ENCODE results near the gene SLC18B1. TPM values are rescaled to one million over a fixed set of nuclear protein-coding genes. Genes with fewer than 3 reads are reported as not detected.
A peak's percentile ranks its signal among the peaks of the same experiment; 100 is the strongest.

The SLC18B1 gene
- total RNA-seq, 1 donor = 6.9 TPM

DNA sequence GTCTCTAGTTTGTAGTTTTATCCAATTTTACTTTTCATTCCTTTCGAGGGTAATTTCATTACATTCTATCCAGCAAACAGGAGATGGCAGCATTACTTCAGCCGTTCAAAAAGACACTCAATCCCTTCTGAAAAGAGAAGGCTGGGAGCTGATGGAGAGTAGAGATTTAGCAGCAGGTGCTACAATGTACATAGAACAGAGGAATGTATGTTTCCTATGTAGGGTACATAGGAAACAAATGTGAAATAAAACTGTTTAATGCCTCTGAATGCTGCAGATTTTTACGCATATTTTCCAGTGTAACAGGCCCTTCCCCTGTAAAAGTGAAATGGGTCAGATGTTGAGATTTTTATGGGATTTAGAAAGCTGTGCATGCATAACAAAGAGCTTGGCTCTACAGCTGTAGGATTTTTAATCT lies 31.9 kb upstream of the SLC18B1 start:
- Histone ChIP-seq H3K27ac (ENCODE audit: low read depth, low read length) (no peak overlapping the region), H3K36me3 (ENCODE audit: insufficient read depth, low read length) (no peaks in the 10 kb centered on the region), H2AFZ (ENCODE audit: low read length) (no peak overlapping the region), H3K27me3 (ENCODE audit: insufficient read depth, low read length) (no peaks in the 10 kb centered on the region), H3K4me1 (ENCODE audit: insufficient read depth, low read length) (no peaks in the 10 kb centered on the region), H3K4me3 (ENCODE audit: insufficient read depth, low read length) (no peak overlapping the region), H3K79me2 (ENCODE audit: insufficient read depth, low read length) (no peaks in the 10 kb centered on the region), H3K9me3 (ENCODE audit: low read depth, low read length) (no peaks in the 10 kb centered on the region), H3K4me2 (ENCODE audit: insufficient read depth, low read length) (no peak overlapping the region), H4K20me1 (ENCODE audit: insufficient read depth, low read length) (no peaks in the 10 kb centered on the region)
- no peak for DNase-seq (ENCODE audit: insufficient read length, low spot score, missing footprints)
- TF ChIP-seq, protein P1, sequence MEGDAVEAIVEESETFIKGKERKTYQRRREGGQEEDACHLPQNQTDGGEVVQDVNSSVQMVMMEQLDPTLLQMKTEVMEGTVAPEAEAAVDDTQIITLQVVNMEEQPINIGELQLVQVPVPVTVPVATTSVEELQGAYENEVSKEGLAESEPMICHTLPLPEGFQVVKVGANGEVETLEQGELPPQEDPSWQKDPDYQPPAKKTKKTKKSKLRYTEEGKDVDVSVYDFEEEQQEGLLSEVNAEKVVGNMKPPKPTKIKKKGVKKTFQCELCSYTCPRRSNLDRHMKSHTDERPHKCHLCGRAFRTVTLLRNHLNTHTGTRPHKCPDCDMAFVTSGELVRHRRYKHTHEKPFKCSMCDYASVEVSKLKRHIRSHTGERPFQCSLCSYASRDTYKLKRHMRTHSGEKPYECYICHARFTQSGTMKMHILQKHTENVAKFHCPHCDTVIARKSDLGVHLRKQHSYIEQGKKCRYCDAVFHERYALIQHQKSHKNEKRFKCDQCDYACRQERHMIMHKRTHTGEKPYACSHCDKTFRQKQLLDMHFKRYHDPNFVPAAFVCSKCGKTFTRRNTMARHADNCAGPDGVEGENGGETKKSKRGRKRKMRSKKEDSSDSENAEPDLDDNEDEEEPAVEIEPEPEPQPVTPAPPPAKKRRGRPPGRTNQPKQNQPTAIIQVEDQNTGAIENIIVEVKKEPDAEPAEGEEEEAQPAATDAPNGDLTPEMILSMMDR (IDR thresholded peaks at IDR 0.05; ENCODE audit: extremely low read depth, low read depth, low read length) = peak; percentile 62

DNA sequence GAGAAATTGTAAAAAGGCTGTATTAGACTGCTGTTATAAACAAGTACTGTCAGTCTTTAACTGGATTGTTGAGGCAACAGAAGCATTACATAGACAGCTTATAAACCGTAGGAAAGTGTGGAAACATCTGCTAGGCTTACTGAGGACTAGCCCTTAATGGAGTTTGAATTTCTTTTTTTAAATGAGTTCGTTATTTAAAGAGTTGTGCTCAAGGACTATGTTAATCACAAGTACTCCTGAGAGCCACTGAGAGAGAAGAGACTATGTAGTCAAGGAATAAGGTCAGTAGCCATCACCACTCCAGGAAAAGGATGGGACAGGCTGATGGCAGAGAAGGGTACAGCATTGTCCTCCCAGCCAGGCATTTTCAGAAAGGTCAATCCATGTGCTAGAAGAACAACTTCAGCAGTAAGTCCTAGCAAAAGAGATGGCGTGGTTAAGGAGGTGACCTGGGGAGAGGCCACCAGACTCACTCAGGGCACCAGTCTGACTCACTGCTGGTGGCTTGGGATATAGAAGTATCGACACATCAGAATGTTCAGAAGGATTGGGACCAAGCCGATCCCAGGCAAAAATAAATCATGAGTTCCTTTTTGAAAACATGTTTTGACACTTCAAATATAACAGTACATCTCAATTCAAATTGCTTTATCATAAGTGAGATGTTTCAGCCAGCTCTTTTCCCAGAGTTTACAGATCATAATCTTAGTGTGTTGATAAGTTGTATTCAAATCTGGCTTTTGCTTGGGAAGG lies 22.4 kb upstream of the SLC18B1 start:
- peaks cover 9% of the 10 kb centered on the region for H3K79me2 ChIP-seq (ENCODE audit: insufficient read depth, low read length)
- no peak for DNase-seq (ENCODE audit: insufficient read length, low spot score, missing footprints)
- H3K36me3 ChIP-seq (ENCODE audit: insufficient read depth, low read length) = peaks cover 35% of the 10 kb centered on the region
- no peak overlapping the region for H2AFZ ChIP-seq (ENCODE audit: low read length)
- no peaks in the 10 kb centered on the region for H3K27me3 ChIP-seq (ENCODE audit: insufficient read depth, low read length)
- H4K20me1 ChIP-seq (ENCODE audit: insufficient read depth, low read length) = peaks cover 41% of the 10 kb centered on the region
- no peak overlapping the region for H3K4me3 ChIP-seq (ENCODE audit: insufficient read depth, low read length)
- H3K27ac ChIP-seq (ENCODE audit: low read depth, low read length) = no peak overlapping the region
- no peaks in the 10 kb centered on the region for H3K9me3 ChIP-seq (ENCODE audit: low read depth, low read length)
- no peak overlapping the region for H3K4me2 ChIP-seq (ENCODE audit: insufficient read depth, low read length)
- TF ChIP-seq, protein P1 (IDR thresholded peaks at IDR 0.05; ENCODE audit: extremely low read depth, low read depth, low read length) = no peak
- peaks cover 23% of the 10 kb centered on the region for H3K4me1 ChIP-seq (ENCODE audit: insufficient read depth, low read length)

DNA sequence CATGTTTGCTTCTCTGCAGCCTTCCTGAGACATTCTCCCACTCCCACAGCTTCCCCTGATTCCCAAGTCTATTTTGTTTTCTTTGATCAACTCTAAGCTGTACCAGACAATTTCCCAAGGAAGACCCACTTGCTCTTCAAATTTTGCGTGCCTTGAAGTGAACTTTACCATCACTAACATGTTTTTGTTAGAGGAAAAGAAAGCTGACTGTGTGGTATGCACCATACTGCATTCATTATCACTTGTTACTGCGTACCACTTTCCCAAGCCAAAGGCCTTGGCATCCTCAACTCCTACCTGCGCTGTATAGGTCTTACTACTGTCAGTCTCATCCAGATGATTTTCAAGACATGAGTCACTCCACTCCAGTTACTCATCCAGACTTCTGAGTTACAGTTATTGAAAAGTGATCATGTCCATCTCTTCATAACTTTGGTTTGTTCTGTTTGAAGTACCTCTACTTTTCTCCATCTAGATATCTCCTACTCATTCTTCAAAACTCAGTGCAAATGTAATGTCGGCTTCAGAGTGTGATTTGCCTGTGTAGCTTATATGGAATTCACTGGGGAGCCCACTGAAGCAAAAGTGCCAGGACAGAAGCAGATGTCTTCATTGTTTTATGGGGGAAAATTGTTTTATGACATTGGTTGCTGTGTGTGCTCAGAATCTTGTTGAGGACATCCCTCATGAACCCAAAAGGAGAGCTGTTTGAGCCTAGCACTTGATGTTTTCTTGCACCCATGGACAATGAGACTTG lies 21.1 kb upstream of the SLC18B1 start:
- Histone ChIP-seq H3K27ac (ENCODE audit: low read depth, low read length) (peak overlapping the region; percentile 26), H2AFZ (ENCODE audit: low read length) (no peak overlapping the region), H3K79me2 (ENCODE audit: insufficient read depth, low read length) (peaks cover 22% of the 10 kb centered on the region), H3K27me3 (ENCODE audit: insufficient read depth, low read length) (no peaks in the 10 kb centered on the region), H3K4me3 (ENCODE audit: insufficient read depth, low read length) (no peak overlapping the region), H3K4me2 (ENCODE audit: insufficient read depth, low read length) (no peak overlapping the region), H3K36me3 (ENCODE audit: insufficient read depth, low read length) (peaks cover 45% of the 10 kb centered on the region), H3K9me3 (ENCODE audit: low read depth, low read length) (no peaks in the 10 kb centered on the region), H4K20me1 (ENCODE audit: insufficient read depth, low read length) (peaks cover 53% of the 10 kb centered on the region), H3K4me1 (ENCODE audit: insufficient read depth, low read length) (peaks cover 32% of the 10 kb centered on the region)
- DNase-seq (ENCODE audit: insufficient read length, low spot score, missing footprints) = no peak
- TF ChIP-seq, protein P1 (IDR thresholded peaks at IDR 0.05; ENCODE audit: extremely low read depth, low read depth, low read length) = no peak

All from osteoblast (primary cell).